Fibroblast of lung (primary cell): Measurements from ENCODE around the gene JOSD2.

ENCODE experiments used
- CTCF ChIP-seq, 2 donors: IDR thresholded peaks in 1 of 2; conservative IDR thresholded peaks in 1 of 2; 1 replicate in 1 of 2; 2 replicates in 1 of 2; pipeline ENCODE4 v1.5.1; 2011 to 2012; ENCODE audit warnings: low read length in 2 of 2, control low read depth in 1 of 2, inconsistent platforms in 1 of 2, low read depth in 1 of 2, mild to moderate bottlenecking in 1 of 2
- EZH2 ChIP-seq: IDR thresholded peaks from 2 replicates; pipeline ENCODE4 v1.5.1; 2012; ENCODE audit warnings: low read length, control low read depth, mild to moderate bottlenecking; ENCODE audit errors: missing control alignments

DNA sequence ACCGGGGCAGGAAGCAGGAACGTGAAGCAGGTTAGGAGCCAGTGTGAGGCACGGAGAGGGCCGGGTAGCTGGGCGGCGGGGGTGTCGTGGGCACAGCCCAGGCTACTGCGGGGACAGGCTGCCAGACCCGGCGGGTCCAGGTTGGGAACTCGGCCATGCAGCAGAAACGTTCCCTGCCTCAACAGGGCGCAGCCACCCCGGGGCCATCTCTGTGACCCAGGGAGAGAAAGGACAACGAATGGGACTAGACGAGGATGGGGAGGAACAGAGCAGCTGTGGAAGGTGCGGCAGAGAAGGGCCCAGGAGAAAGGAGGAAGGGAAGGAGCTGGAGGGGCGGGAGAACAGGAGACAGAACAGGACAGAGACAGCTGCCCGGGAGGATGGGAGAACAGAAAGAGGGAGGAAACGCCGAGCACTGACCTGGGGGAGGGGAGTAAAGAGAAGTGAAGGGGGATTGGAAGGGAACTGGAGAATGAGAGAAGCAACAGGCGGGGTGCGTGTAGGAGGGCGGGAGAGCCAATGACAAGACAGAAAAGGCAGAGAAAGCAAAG, 21.5 kb downstream of the JOSD2 start:
- TF ChIP-seq EZH2: no peak
- no peak for TF ChIP-seq CTCF (conservative IDR thresholded peaks at IDR 0.05 in 1 of 2, IDR thresholded peaks at IDR 0.05 in 1 of 2; ENCODE audit: low read depth in 1 of 2, low read length in 2 of 2)
